HG02840 (cell line): ENCODE data around the gene ABCA3.
"Not testable (repeated sequence)": the region's sequence is repeated elsewhere in the genome, so short reads cannot be mapped to it uniquely, and the experiment has no call there.

ENCODE experiments used
- ATAC-seq: cut with Tn5 transposase; IDR thresholded peaks from one replicate; pipeline ENCODE4 v1.9.1; 2021; ENCODE audit warnings: mild to moderate bottlenecking, moderate library complexity, moderate number of reproducible peaks; ENCODE audit not compliant: unreplicated experiment, low FRiP score

Gene ABCA3

DNA sequence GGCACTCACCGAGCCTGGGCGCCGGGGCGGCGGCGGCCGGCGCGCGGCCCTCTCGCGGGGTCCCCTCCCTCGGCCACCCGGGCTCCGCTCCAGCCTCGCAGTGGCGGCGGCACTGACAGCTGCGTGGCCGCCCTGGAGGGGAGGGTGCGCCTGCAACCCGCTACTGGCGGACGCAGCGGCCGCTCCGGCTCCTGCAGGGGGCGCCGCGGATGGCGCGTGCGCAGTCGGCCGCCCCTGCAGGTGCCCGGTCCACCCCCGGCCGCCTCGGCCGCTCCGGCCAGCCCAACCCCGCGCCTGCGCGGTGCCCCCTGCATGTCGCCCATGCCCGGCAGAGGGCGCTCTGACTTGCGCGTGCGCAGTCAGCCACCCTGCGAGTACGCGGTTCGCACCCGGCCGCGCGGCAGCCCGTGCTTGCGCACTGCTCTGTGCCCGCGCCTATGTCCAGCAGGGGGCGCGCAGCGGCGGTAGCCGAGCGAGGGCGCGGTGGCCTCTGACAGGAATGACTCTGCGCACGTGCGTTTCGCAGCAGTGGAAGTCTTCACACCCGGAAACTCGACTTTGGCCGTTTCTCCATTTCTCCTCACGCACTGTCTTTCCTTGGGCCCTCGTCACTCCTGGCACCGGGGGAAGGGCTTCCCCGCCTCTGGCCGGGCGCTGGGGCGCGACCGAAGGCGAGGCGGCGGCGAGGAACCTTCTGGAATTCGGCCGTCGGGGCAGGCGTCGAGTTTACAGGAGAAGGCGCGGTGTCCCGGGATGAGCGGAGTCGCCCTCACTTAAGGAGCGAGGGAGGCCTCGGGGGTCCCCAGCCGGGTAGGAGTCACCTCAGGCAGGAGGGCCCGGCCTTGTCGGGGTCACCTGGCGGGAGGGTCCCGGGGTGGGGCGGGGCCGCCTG, at the start of gene ABCA3:
ABCA3 (minus strand) TSS at position 165 of the 892 bp plus-strand sequence. CDS start 14,262 bp downstream, outside the sequence.
- ATAC-seq: peak; percentile 78

GRCh38 chr16:2388875-2389433, 48.4 kb upstream of the ABCA3 start:
- ATAC-seq: no peak

DNA sequence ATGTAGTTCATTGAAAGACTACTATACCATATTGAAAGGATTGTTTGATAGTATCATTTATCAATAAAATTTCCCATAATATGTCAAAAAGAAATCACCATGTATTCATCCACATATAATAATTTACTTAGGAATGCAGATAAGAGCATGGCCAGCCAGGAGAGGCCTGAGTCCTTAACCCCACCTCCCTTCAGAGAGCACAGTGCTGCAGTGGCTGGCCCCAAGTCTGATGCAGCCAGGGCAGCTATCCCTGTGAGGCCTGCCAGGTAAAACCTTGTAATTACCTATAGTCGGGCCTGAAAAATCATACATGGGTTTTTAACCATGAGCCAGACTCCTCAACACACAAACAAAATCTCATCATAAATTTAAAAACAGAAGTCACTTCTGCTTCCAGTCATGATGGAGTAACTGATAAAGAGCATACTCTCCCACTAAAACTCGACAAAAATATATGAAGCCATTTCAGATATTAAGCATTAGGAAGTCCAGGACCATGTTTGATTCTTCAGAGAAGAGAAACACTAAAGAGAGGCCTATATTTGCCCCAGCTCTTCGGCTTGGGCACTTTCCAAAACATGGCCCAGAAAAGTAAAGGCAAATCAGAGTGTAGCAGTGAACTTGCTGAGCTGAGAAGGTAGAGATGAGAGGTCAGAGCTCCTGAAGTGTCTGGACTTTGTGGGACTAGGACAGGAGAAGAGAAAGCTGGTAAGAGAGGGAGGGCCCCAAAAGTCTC, 47.8 kb upstream of the ABCA3 start:
- ATAC-seq: no peak

GRCh38 chr16:2386990-2387389, 46.5 kb upstream of the ABCA3 start:
- no peak for ATAC-seq

DNA sequence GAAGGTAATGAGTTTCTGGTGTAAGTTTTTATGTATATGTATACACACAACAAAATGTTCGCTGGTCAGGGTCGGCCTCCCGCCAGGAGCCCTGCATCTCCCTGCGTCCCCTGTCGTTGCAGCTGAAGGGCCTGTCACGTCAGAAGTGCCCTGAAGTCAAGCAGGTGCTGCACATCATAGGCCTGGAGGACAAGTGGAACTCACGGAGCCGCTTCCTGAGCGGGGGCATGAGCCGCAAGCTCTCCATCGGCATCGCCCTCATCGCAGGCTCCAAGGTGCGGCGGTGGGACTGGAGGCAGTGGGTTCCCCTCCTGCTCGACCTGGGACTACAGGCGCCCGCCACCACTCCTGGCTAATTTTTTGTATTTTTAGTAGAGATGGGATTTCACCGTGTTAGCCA, 45.5 kb upstream of the ABCA3 start:
- not testable (repeated sequence) for ATAC-seq

GRCh38 chr16:2385190-2385836, 44.8 kb upstream of the ABCA3 start:
- ATAC-seq: no peak

- ATAC-seq: no peak
Observed at GRCh38 chr16:2384426-2384825, 43.9 kb upstream of the ABCA3 start.

GRCh38 chr16:2383501-2383900, 43.0 kb upstream of the ABCA3 start:
- no peak for ATAC-seq

DNA sequence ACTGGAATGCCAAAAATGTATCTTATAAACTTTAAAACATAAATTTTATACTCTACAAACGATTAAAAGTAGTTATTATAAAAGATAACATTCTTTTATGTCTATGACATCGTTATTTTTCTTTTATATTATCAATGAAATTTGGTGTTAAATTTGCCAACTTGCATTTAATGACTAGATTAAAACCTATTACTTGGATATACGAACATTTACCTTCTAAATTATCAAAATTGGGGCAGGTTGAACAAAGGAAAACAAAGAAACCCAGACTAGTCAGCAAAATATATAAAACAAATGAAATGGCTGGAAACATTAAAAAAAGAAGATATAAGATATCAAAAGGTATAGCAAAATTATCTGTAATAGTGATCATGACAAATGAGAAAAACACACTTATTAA, 34.1 kb upstream of the ABCA3 start:
- no peak for ATAC-seq

DNA sequence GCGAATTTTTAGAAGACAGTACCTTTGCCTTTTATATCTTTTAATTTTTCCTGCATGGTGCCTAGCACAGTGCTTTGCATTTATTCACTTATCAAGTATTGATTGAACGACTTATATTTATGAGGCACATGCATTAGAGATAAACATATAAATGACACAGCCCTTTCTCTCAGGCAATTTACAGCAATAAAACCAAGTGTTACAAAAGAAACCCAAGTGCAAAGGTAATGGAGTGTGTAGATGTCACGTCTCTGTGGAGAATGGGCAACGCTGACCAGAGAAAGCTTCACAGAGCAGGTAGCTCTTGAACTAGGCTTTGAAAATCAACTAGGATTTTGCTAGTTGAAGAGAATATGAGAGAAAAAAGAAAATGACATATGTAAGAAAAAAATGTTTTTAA, 32.6 kb upstream of the ABCA3 start:
- ATAC-seq: no peak

DNA sequence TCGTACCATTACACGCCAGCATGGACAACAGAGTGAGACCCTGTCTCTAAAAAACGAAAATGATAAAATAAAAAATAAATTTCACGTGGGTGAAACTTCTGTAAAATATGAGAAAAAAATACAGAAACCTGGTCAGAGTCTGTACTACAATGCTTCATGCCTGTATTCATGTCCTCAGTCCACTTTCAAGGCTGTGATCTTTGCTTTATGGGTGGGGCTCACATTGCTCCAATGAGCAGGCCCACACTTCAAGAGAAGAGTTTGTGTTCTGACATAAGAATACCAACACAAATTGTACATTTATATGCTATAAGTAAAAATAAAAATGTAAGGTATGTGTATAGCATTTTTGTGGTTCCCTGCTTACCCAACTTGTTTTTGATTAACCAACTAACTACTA, 32.2 kb upstream of the ABCA3 start:
- no peak for ATAC-seq

GRCh38 chr16:2371421-2371820, 30.9 kb upstream of the ABCA3 start:
- no peak for ATAC-seq

GRCh38 chr16:2370721-2371120, 30.2 kb upstream of the ABCA3 start:
- no peak for ATAC-seq

DNA sequence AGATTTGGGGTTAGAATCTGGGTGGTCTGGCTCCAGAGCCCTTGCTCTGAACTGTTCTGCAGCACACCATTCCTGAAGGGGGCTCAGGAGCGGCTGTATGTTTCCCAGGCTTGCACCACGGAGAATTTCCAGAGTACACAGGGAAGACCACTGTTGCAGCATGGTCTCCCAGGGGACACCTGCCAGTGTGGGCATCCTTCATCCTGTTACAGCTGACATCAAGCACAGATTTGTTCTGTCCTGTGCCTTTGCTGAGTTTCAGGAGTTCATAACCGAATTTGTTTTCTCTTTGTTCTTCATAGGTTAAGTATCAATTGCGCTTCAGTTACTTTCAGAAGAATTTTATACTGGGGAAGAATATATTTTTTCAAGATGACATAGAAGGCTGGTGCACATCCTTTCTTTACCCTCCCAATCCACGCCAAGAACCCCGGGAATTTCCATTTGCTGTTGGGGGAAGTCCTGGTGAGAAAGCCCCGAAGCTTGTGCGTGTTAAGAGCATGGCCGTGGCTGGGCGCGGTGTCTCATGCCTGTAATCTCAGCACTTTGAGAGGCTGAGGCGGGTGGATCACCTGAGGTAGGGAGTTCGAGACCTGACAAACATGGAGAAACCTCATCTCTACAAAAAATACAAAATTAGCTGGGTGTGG, 26.3 kb upstream of the ABCA3 start:
- ATAC-seq: no peak

DNA sequence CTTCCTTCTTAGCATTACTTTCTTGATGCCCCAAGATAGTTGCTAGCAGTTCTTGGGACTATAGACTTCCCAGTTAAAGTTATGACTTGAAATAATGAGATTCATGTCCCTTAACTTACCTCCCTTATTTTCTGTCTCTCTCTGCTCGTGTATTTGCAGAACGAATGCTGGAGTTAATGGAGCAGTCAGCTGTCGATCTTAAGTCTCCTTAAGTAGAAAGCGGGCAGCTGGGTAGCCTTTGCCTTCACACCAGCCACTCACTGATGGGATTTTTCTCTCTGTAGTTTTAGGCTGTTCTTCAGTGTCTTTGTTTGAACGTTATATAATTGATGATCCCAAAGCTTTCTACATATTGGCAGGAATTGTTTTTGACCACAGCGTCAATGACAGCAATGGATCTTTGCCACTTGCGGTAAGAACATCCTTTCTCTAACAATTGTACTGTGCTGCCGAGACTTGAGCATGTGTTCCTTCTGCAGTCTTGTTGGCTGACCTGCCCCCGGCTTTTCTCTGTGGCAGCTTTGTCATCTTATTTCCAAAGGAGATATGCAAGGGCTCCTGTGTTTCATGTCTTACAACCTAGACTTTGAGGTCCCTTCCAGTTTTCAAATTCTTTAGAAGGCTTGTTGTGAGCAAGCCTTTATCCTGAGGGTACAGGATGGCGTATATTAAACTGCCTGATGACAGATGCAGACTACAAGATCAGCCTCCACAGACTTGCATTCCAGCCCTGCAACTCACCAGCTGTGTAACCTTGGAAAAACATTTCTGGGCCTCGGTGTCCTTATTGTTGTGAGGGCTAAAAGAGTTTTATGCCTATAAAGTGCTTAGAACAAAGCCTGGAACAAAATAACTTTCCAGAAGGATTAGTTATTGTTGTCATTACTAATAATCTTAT, 25.1 kb upstream of the ABCA3 start:
- no peak for ATAC-seq

GRCh38 chr16:2364638-2365210, 24.2 kb upstream of the ABCA3 start:
- ATAC-seq: no peak

GRCh38 chr16:2362218-2362617, 21.7 kb upstream of the ABCA3 start:
- no peak for ATAC-seq

DNA sequence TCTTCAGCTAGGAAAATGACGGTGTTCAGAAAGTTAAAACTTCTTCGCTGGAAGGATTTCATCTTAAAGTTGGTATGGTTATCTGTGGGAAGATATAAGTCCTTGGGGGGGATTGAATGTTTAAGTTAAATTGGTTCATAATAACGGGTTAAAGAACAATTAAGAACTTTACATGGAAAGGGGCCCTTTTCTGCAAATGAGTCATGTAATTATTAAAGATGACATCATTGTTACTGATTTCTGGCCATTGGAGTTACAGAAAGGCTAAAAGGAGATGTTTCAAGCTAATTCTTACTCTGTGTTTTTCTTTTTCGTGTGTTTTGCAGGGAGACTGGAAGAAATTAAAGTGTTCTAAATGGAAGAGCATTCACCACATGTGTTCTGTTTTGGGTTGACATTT, 20.6 kb upstream of the ABCA3 start:
- no peak for ATAC-seq

DNA sequence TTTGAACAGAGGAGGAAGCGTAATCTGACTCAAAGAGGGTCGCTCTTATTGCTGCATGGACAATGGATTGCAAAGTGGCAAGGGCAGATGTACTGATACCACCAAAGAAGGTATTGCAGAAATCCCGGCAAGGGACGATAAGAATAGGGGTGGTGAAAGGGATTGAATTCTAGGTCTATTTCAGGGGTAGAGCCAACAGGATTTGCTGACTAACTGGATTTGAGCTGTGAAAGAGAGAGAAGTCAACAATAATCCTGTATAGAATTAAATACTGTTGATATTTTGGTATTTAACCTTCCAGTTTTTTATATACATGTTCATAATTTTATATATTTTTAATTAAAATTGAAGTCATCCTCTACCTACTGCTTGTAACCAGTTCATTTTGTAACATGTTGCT, 19.4 kb upstream of the ABCA3 start:
- ATAC-seq: no peak
